K562 treated with DMSO at 1 percent for 24 hours (cell line): Measurements from ENCODE around the gene HMCN2. TPM values are rescaled to one million over a fixed set of nuclear protein-coding genes. Genes with fewer than 3 reads are reported as not detected.

Source experiments
- total RNA-seq: library from RNA; unstranded; fragments of 300-600 nt; gene quantifications from 2 replicates; pipeline ENCODE4 v1.2.3, GENCODE V29; 2022; ENCODE audit warnings: low read depth; ENCODE audit not compliant: insufficient read depth

The HMCN2 gene
- 0.02 and 0.35 TPM in 2 replicates for total RNA-seq

GRCh38 chr9:130265431-130266235, at the start of gene HMCN2:
Gene HMCN2, plus strand, starts transcription at chr9:130265760. Its CDS starts 119 bp downstream, at chr9:130265879.

GRCh38 chr9:130444565-130445221, 179.1 kb downstream of the HMCN2 start, which contains the start of gene ASS1:
Gene ASS1, plus strand, starts transcription at chr9:130444961. Its CDS starts 7,268 bp downstream, at chr9:130452229.

Other genes with a start within 250 kb of the HMCN2 start
- 14.3 and 16.3 TPM in 2 replicates for gene FNBP1, start 222.6 kb upstream of the HMCN2 start, total RNA-seq
- gene GPR107, start 211.9 kb upstream of the HMCN2 start, total RNA-seq, result 23.6 and 26.9 TPM in 2 replicates
- 6.6 and 7.4 TPM in 2 replicates for gene NCS1, start 93.4 kb upstream of the HMCN2 start, total RNA-seq
- gene ASS1, start 179.2 kb downstream of the HMCN2 start, total RNA-seq, result 39.2 and 51.3 TPM in 2 replicates